PC-9 (cell line): ENCODE data around the gene CFAP141. TPM values are rescaled to one million over a fixed set of nuclear protein-coding genes. Genes with fewer than 3 reads are reported as not detected.

Experiments
- BruUV-seq: library from RNA; stranded (reverse); fragments of 400-500 nt; replicated peaks from 2 replicates; lab custom pipeline; 2021; lab: Mats Ljungman, UMichigan
- CTCF ChIA-PET: fragments of 300-600 bp; sonication (Branson Sonifier 250); formaldehyde crosslinking; loops from one replicate; lab custom pipeline; 2022; ENCODE audit warnings: antibody characterized with exemption; lab: Charles Lee
- POLR2A ChIA-PET: fragments of 300-600 bp; sonication (Branson Sonifier 250); formaldehyde crosslinking; loops from one replicate; lab custom pipeline; 2022; ENCODE audit warnings: antibody characterized with exemption; ENCODE audit not compliant: unreplicated experiment; lab: Charles Lee
- DNase-seq, 2 experiments: peaks; one replicate each; pipeline versions ENCODE4 v3.0.0 to v3.0.0-alpha.2; 2015 to 2022; ENCODE audit warnings: mixed read lengths in 1 of 2
- H2AFZ ChIP-seq: fragments of 200-600 bp; sonication (generic); 2 replicates; pipeline ENCODE4 v1.8.1; 2017; ENCODE audit warnings: antibody characterized with exemption
- H3F3A ChIP-seq: fragments of 200-600 bp; sonication (generic); 2 replicates; pipeline ENCODE4 v1.8.1; 2017; ENCODE audit warnings: antibody characterized with exemption, mild to moderate bottlenecking, low read depth; ENCODE audit not compliant: insufficient read depth
- H3K27ac ChIP-seq: fragments of 200-600 bp; sonication (generic); 2 replicates; pipeline ENCODE4 v1.6.1; 2016; ENCODE audit warnings: mixed run types
- H3K27me3 ChIP-seq: fragments of 200-600 bp; sonication (generic); 2 replicates; pipeline ENCODE4 v1.6.1; 2016; ENCODE audit warnings: low read depth, mixed run types; ENCODE audit not compliant: insufficient read depth
- H3K36me3 ChIP-seq: fragments of 200-600 bp; sonication (generic); 2 replicates; pipeline ENCODE4 v1.6.1; 2016; ENCODE audit warnings: low read depth, mixed run types
- H3K4me1 ChIP-seq: fragments of 200-600 bp; sonication (generic); replicated peaks from 2 replicates; pipeline ENCODE4 v1.6.1; 2016; ENCODE audit warnings: mixed run types; ENCODE audit not compliant: insufficient read depth
- H3K4me2 ChIP-seq: fragments of 200-600 bp; sonication (generic); 2 replicates; pipeline ENCODE4 v1.6.1; 2017; ENCODE audit warnings: mixed run types
- H3K4me3 ChIP-seq: fragments of 200-600 bp; sonication (generic); 2 replicates; pipeline ENCODE4 v1.6.1; 2016; ENCODE audit warnings: mixed run types
- H3K79me2 ChIP-seq: fragments of 200-600 bp; sonication (generic); 2 replicates; pipeline ENCODE4 v1.6.1; 2017; ENCODE audit warnings: low read depth, mixed run types
- H3K9me2 ChIP-seq: fragments of 200-600 bp; sonication (generic); 2 replicates; pipeline ENCODE4 v1.8.1; 2017; ENCODE audit warnings: mild to moderate bottlenecking; ENCODE audit not compliant: insufficient read depth
- H3K9me3 ChIP-seq: fragments of 200-600 bp; sonication (generic); 2 replicates; pipeline ENCODE4 v1.8.1; 2016; ENCODE audit warnings: low read depth; ENCODE audit not compliant: insufficient read depth
- H4K20me1 ChIP-seq: fragments of 200-600 bp; sonication (generic); 2 replicates; pipeline ENCODE4 v1.8.1; 2017; ENCODE audit not compliant: insufficient read depth
- CTCF ChIP-seq: fragments of 200-600 bp; sonication (generic); conservative IDR thresholded peaks from 2 replicates; pipeline ENCODE4 v1.6.1; 2017; ENCODE audit warnings: mixed run types, antibody characterized with exemption, mild to moderate bottlenecking, moderate library complexity
- EZH2 ChIP-seq: fragments of 200-600 bp; sonication (generic); IDR thresholded peaks from 2 replicates; pipeline ENCODE4 v1.8.0; 2017; ENCODE audit warnings: antibody characterized with exemption, low read depth
- intact Hi-C: fragments of 100-400 bp; cut with micrococcal nuclease; formaldehyde crosslinking; loops from one replicate; pipeline ENCODE4 v1.10.0; 2022; ENCODE audit not compliant: unreplicated experiment
- total RNA-seq: library from RNA; stranded (reverse); gene quantifications from 2 replicates; pipeline ENCODE4 v1.2.3, GENCODE V29; 2021

CFAP141 gene
- total RNA-seq, 1 experiment from 2014 or later, result not detected

GRCh38 chr1:154155251-154155650 lies 50.9 kb downstream of the CFAP141 start:
- no TSS peak for BruUV-seq
- no peak for TF ChIP-seq CTCF
- no peak for TF ChIP-seq EZH2
- POLR2A ChIA-PET, result no interaction called here
- CTCF ChIA-PET, result no interaction called here
- H3K27ac ChIP-seq, result no peak overlapping the region
- intact Hi-C loops, result no loop called here
- H3K4me2 ChIP-seq, result no peak overlapping the region
- no peaks in the 10 kb centered on the region for H3K9me3 ChIP-seq
- no peaks in the 10 kb centered on the region for H3K4me1 ChIP-seq
- no peak for DNase-seq
- no peaks in the 10 kb centered on the region; the same call in none of the 2 replicates for H4K20me1 ChIP-seq
- H3K9me2 ChIP-seq, result no peaks in the 10 kb centered on the region
- H3K36me3 ChIP-seq, result 0 out of 2 replicates have a peak, but pooled peaks cover 22% of the 10 kb centered on the region
- no peaks in the 10 kb centered on the region for H3K79me2 ChIP-seq
- H3K27me3 ChIP-seq, result no peaks in the 10 kb centered on the region
- H3F3A ChIP-seq, result peaks cover 14% of the 10 kb centered on the region
- no peak overlapping the region for H3K4me3 ChIP-seq
- no peak overlapping the region for H2AFZ ChIP-seq

GRCh38 chr1:154154534-154155191 lies 51.5 kb downstream of the CFAP141 start, which contains the start of gene NUP210L:
Gene NUP210L, minus strand, starts transcription at chr1:154155073.
- peaks cover 14% of the 10 kb centered on the region for H3F3A ChIP-seq
- no peak within 1 kb of the TSS for H2AFZ ChIP-seq
- H3K4me3 ChIP-seq, result no peak within 1 kb of the TSS
- no peak within 1 kb of the TSS for H3K4me2 ChIP-seq
- H3K79me2 ChIP-seq, result no peaks in the 10 kb centered on the region
- DNase-seq, result no peak
- no peaks in the 10 kb centered on the region for H3K9me2 ChIP-seq
- intact Hi-C loops, result no loop called here
- CTCF ChIA-PET, result no interaction called here
- H4K20me1 ChIP-seq, result no peaks in the 10 kb centered on the region; the same call in none of the 2 replicates
- no peaks in the 10 kb centered on the region for H3K9me3 ChIP-seq
- H3K36me3 ChIP-seq, result 0 out of 2 replicates have a peak, but pooled peaks cover 17% of the 10 kb centered on the region
- H3K27me3 ChIP-seq, result no peaks in the 10 kb centered on the region
- H3K4me1 ChIP-seq, result no peaks in the 10 kb centered on the region
- TF ChIP-seq EZH2 (no peak), CTCF (no peak)
- H3K27ac ChIP-seq, result no peak within 1 kb of the TSS
- no TSS peak for BruUV-seq
- POLR2A ChIA-PET, result no interaction called here

DNA sequence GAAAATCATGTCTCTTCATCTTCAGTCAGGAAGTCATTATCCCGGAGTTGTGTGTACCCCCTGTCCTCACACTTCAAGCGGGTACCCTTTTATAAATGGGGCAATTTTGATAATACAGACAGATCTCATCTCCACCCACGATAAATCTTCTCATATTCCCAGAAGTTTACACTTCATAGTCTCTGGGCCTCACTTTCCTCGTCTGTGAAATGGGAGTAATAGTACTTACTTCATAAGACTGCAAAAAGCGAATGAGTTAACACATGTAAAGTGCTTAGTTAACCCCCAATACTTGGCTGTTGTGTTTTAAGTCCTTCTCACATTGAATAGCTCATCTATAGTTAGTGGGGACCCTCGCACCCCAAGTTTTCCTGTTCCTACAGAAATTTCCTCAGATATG lies 52.1 kb downstream of the CFAP141 start:
- H3F3A ChIP-seq, result peaks cover 14% of the 10 kb centered on the region
- H3K27me3 ChIP-seq, result no peaks in the 10 kb centered on the region
- POLR2A ChIA-PET, result interaction anchor here (0.7 kb wide), 1 partner anchor 195 kb away, joined by 5 read pairs; no protein-coding TSS in a partner anchor
- intact Hi-C loops, result no loop called here
- H3K4me2 ChIP-seq, result no peak overlapping the region
- H4K20me1 ChIP-seq, result no peaks in the 10 kb centered on the region; the same call in none of the 2 replicates
- CTCF ChIA-PET, result no interaction called here
- no TSS peak for BruUV-seq
- no peak overlapping the region for H2AFZ ChIP-seq
- H3K36me3 ChIP-seq, result 0 out of 2 replicates have a peak, but pooled peaks cover 11% of the 10 kb centered on the region
- no peaks in the 10 kb centered on the region for H3K4me1 ChIP-seq
- no peaks in the 10 kb centered on the region for H3K79me2 ChIP-seq
- no peak overlapping the region for H3K27ac ChIP-seq
- no peak for DNase-seq
- H3K9me3 ChIP-seq, result no peaks in the 10 kb centered on the region
- TF ChIP-seq CTCF, result no peak
- no peak overlapping the region for H3K4me3 ChIP-seq
- H3K9me2 ChIP-seq, result no peaks in the 10 kb centered on the region
